IMR-90 (cell line): ENCODE measurements around the gene LRRTM4. TPM values are rescaled to one million over a fixed set of nuclear protein-coding genes. Genes with fewer than 3 reads are reported as not detected.
"Not testable (repeated sequence)": the region's sequence is repeated elsewhere in the genome, so short reads cannot be mapped to it uniquely, and the experiment has no call there.

Experiments
- ATAC-seq: fragments of 200-7000 bp; cut with Tn5 transposase; 2 replicates; pipeline ENCODE4 v1.9.1; 2020; ENCODE audit warnings: low read depth, mild to moderate bottlenecking, moderate library complexity
- BruUV-seq: library from RNA; stranded (reverse); fragments of 400-500 nt; replicated peaks from 2 replicates; lab custom pipeline; 2021; lab: Mats Ljungman, UMichigan
- CTCF ChIA-PET: fragments of 300-600 bp; formaldehyde crosslinking; extraction: SDS; loops from one replicate; lab custom pipeline; 2021; ENCODE audit warnings: antibody characterized with exemption; lab: Yijun Ruan, JAX
- POLR2A ChIA-PET: fragments of 300-600 bp; sonication (Branson Sonifier 250); formaldehyde crosslinking; loops from one replicate; lab custom pipeline; 2022; ENCODE audit warnings: antibody characterized with exemption; ENCODE audit not compliant: unreplicated experiment; lab: Charles Lee
- DNase-seq: peaks from one replicate; pipeline ENCODE4 v3.0.0; 2013
- H2AFZ ChIP-seq: replicated peaks from 2 replicates; pipeline ENCODE3; 2013; ENCODE audit warnings: low read length, mild to moderate bottlenecking; ENCODE audit not compliant: poor library complexity
- H2AK5ac ChIP-seq: 2 replicates; pipeline ENCODE4 v1.6.1; 2013; ENCODE audit warnings: low read depth, low read length, inconsistent platforms
- H2AK9ac ChIP-seq: replicated peaks from 2 replicates; pipeline ENCODE3; 2013; ENCODE audit warnings: mild to moderate bottlenecking, low read depth, low read length, moderate library complexity; ENCODE audit not compliant: poor library complexity
- H2BK120ac ChIP-seq: 2 replicates; pipeline ENCODE4 v1.6.1; 2013; ENCODE audit warnings: low read depth, low read length, inconsistent platforms
- H2BK15ac ChIP-seq: 3 replicates; pipeline ENCODE4 v1.6.1; 2013; ENCODE audit warnings: low read depth, low read length, inconsistent platforms
- H2BK20ac ChIP-seq: 2 replicates; pipeline ENCODE4 v1.6.1; 2013; ENCODE audit warnings: low read depth, mild to moderate bottlenecking, inconsistent platforms, low read length, moderate library complexity
- H2BK5ac ChIP-seq: 2 replicates; pipeline ENCODE4 v1.6.1; 2013; ENCODE audit warnings: mild to moderate bottlenecking, low read depth, low read length, inconsistent platforms; ENCODE audit not compliant: poor library complexity, severe bottlenecking
- H3K14ac ChIP-seq: replicated peaks from 2 replicates; pipeline ENCODE4 v1.6.1; 2013; ENCODE audit warnings: low read depth, low read length, inconsistent platforms
- H3K18ac ChIP-seq: 2 replicates; pipeline ENCODE4 v1.6.1; 2013; ENCODE audit warnings: low read depth, low read length, control low read depth
- H3K23ac ChIP-seq: 2 replicates; pipeline ENCODE4 v1.6.1; 2013; ENCODE audit warnings: low read depth, low read length, inconsistent platforms
- H3K27ac ChIP-seq: 2 replicates; pipeline ENCODE4 v1.5.1; 2013; ENCODE audit warnings: mild to moderate bottlenecking, control low read depth, low read length; ENCODE audit not compliant: insufficient read depth
- H3K27me3 ChIP-seq: 2 replicates; pipeline ENCODE4 v1.6.1; 2013; ENCODE audit warnings: low read length; ENCODE audit not compliant: control insufficient read depth, insufficient read depth
- H3K36me3 ChIP-seq: 2 replicates; pipeline ENCODE4 v1.6.1; 2013; ENCODE audit warnings: low read length, mixed read lengths; ENCODE audit not compliant: control insufficient read depth, insufficient read depth
- H3K4ac ChIP-seq: 2 replicates; pipeline ENCODE4 v1.6.1; 2013; ENCODE audit warnings: low read depth, low read length, inconsistent platforms
- H3K4me1 ChIP-seq: 2 replicates; pipeline ENCODE4 v1.6.1; 2013; ENCODE audit warnings: low read length, mixed read lengths; ENCODE audit not compliant: control insufficient read depth, insufficient read depth
- H3K4me2 ChIP-seq: 2 replicates; pipeline ENCODE4 v1.6.1; 2013; ENCODE audit warnings: low read depth, mild to moderate bottlenecking, control low read depth, low read length, moderate library complexity
- H3K4me3 ChIP-seq: 2 replicates; pipeline ENCODE4 v1.5.1; 2013; ENCODE audit warnings: low read depth, mild to moderate bottlenecking, control low read depth, low read length, moderate library complexity; ENCODE audit not compliant: insufficient read depth
- H3K56ac ChIP-seq: 2 replicates; pipeline ENCODE4 v1.6.1; 2013; ENCODE audit warnings: low read length, inconsistent platforms; ENCODE audit not compliant: insufficient read depth; ENCODE audit errors: extremely low read depth
- H3K79me1 ChIP-seq, 2 experiments: 2 replicates each; pipeline ENCODE4 v1.6.1; 2013; ENCODE audit warnings: low read length in 2 of 2, inconsistent platforms in 1 of 2, low read depth in 1 of 2
- H3K9ac ChIP-seq: 2 replicates; pipeline ENCODE4 v1.6.1; 2013; ENCODE audit warnings: low read depth, low read length, control low read depth
- H3K9me1 ChIP-seq: 2 replicates; pipeline ENCODE4 v1.6.1; 2013; ENCODE audit warnings: low read length, inconsistent platforms; ENCODE audit not compliant: insufficient read depth
- H3K9me3 ChIP-seq: 2 replicates; pipeline ENCODE4 v1.6.1; 2013; ENCODE audit warnings: low read length; ENCODE audit not compliant: control insufficient read depth, insufficient read depth
- H4K20me1 ChIP-seq: 2 replicates; pipeline ENCODE4 v1.6.1; 2013; ENCODE audit warnings: low read length, inconsistent platforms; ENCODE audit not compliant: insufficient read depth
- H4K5ac ChIP-seq: 2 replicates; pipeline ENCODE4 v1.6.1; 2013; ENCODE audit warnings: mild to moderate bottlenecking, low read depth, low read length, control low read depth
- H4K8ac ChIP-seq, 2 experiments: 2 replicates each; pipeline ENCODE4 v1.6.1; 2013; ENCODE audit warnings: low read depth in 2 of 2, low read length in 2 of 2, control low read depth in 1 of 2, inconsistent platforms in 1 of 2
- H4K91ac ChIP-seq: 2 replicates; pipeline ENCODE4 v1.6.1; 2013; ENCODE audit warnings: low read depth, low read length, inconsistent platforms; ENCODE audit not compliant: insufficient read depth
- ELK1 ChIP-seq: fragments of 150-350 bp; IDR thresholded peaks from 2 replicates; pipeline ENCODE4 v1.6.1; 2016; ENCODE audit warnings: low read depth, mild to moderate bottlenecking, low read length, moderate library complexity, borderline replicate concordance
- WGBS, 2 experiments: methylation state at CpG; one replicate each; pipeline versions ENCODE4 v1.1.5 to v1.1.7; 2013; ENCODE audit warnings: missing lambda C conversion rate in 2 of 2; ENCODE audit not compliant: insufficient read length in 1 of 2; ENCODE audit errors: extremely low coverage in 2 of 2; 5-methylcytosine and 5-hydroxymethylcytosine counted together
- dilution Hi-C: fragments of 300-500 bp; cut with HindIII; formaldehyde crosslinking; loops from one replicate; pipeline ENCODE4 v1.14.3; 2018; ENCODE audit warnings: low sequenced_read_pairs; ENCODE audit not compliant: unreplicated experiment
- in situ Hi-C: fragments of 300-500 bp; cut with MboI; formaldehyde crosslinking; loops from 3 replicates; pipeline ENCODE4 v1.14.3; 2019; ENCODE audit warnings: low sequenced_read_pairs, inconsistent platforms, mixed read lengths
- intact Hi-C: fragments of 100-400 bp; cut with micrococcal nuclease; formaldehyde crosslinking; loops from 2 replicates; pipeline ENCODE4 v1.10.0; 2022
- polyA plus RNA-seq, 3 experiments: library from polyadenylated mRNA; depleted of rRNA; stranded (reverse); fragments of >200 nt; gene quantifications; 2 replicates each; pipeline ENCODE4 v1.2.3, GENCODE V29; 2012; ENCODE audit warnings: low replicate concordance in 1 of 3
- total RNA-seq: library from RNA; depleted of rRNA; stranded (reverse); fragments of >200 nt; gene quantifications from 2 replicates; pipeline ENCODE4 v1.2.3, GENCODE V29; 2012

Gene LRRTM4
- total and polyA plus RNA-seq, 2 of the 4 experiments (the other 2 are of a cell fraction): not detected

- ATAC-seq: no peak
- no peaks in the 10 kb centered on the region for H3K4me1 ChIP-seq
Measured at GRCh38 chr2:77099961-77100360, 422.2 kb downstream of the LRRTM4 start.

GRCh38 chr2:77095525-77095924 lies 426.7 kb downstream of the LRRTM4 start:
- H4K20me1 ChIP-seq, H2AK5ac ChIP-seq, H2BK20ac ChIP-seq, H3K14ac ChIP-seq, dilution Hi-C loops, ATAC-seq, intact Hi-C loops, H3K27me3 ChIP-seq, H2BK15ac ChIP-seq, BruUV-seq, H4K5ac ChIP-seq, H2AK9ac ChIP-seq, H3K9me3 ChIP-seq, H4K8ac ChIP-seq, H3K4me1 ChIP-seq, in situ Hi-C loops, H3K23ac ChIP-seq, H2AFZ ChIP-seq, H4K91ac ChIP-seq, H3K27ac ChIP-seq, H3K4me3 ChIP-seq, H2BK5ac ChIP-seq, POLR2A ChIA-PET, H3K4me2 ChIP-seq, H3K79me1 ChIP-seq, H3K9ac ChIP-seq, H3K4ac ChIP-seq, H3K18ac ChIP-seq, H3K36me3 ChIP-seq, DNase-seq, H3K56ac ChIP-seq, H3K9me1 ChIP-seq, H2BK120ac ChIP-seq, CTCF ChIA-PET: not testable (repeated sequence)
- no CpG with 5 or more reads among the region's 8 CpGs for WGBS, 2 experiments

More at GRCh38 chr2:77099961-77100360, 422.2 kb downstream of the LRRTM4 start:
- in situ Hi-C loops: no loop called here
- no peak for DNase-seq
- H2AK5ac ChIP-seq: no peak overlapping the region
- ChIA-PET POLR2A (no interaction called here), CTCF (interaction anchor here (0.7 kb wide), 1 partner anchor 977 kb away, joined by 3 read pairs; no protein-coding TSS in a partner anchor)
- no peaks in the 10 kb centered on the region for H3K9me1 ChIP-seq
- no peaks in the 10 kb centered on the region for H3K9me3 ChIP-seq
- no peak overlapping the region for H3K4me3 ChIP-seq
- H4K20me1 ChIP-seq: no peaks in the 10 kb centered on the region
- H3K56ac ChIP-seq: no peak overlapping the region
- no peak overlapping the region for H3K18ac ChIP-seq
- H3K36me3 ChIP-seq: no peaks in the 10 kb centered on the region
- no CpG with 5 or more reads among the region's 2 CpGs for WGBS, 2 experiments
- H3K4me2 ChIP-seq: no peak overlapping the region
- H3K79me1 ChIP-seq: no peaks in the 10 kb centered on the region
- intact Hi-C loops: no loop called here
- no peak overlapping the region for H3K9ac ChIP-seq
- no peak overlapping the region for H4K5ac ChIP-seq
- H3K27me3 ChIP-seq: no peaks in the 10 kb centered on the region
- H2BK20ac ChIP-seq: no peak overlapping the region
- no peak overlapping the region for H3K27ac ChIP-seq
- H2BK5ac ChIP-seq: no peak overlapping the region
- no peak overlapping the region for H3K4ac ChIP-seq
- no peak overlapping the region for H3K14ac ChIP-seq
- H2AK9ac ChIP-seq: no peak overlapping the region
- H2AFZ ChIP-seq: no peak overlapping the region
- H4K91ac ChIP-seq: no peak overlapping the region
- H3K23ac ChIP-seq: no peak overlapping the region
- BruUV-seq: no TSS peak
- no peak overlapping the region for H2BK120ac ChIP-seq
- dilution Hi-C loops: no loop called here
- TF ChIP-seq ELK1: no peak
- H4K8ac ChIP-seq: no peak overlapping the region
- no peak overlapping the region for H2BK15ac ChIP-seq
